Effector memory CD8-positive, alpha-beta T cell (primary cell): Measurements from ENCODE around the gene POLR1D.
A peak's percentile ranks its signal among the peaks of the same experiment; 100 is the strongest.

Source experiments
- ATAC-seq: fragments of 150-1000 bp; cut with Tn5 transposase; replicated peaks from 2 replicates; pipeline ENCODE4 v1.10.0; 2021; ENCODE audit warnings: mild to moderate bottlenecking, moderate library complexity
- DNase-seq, 3 experiments: peaks; one replicate each; pipeline ENCODE4 v3.0.0; 2021
- H3K27ac Mint-ChIP-seq, 2 donors: one replicate each; pipeline ENCODE4 v1.8.0; 2022; ENCODE audit warnings: mild to moderate bottlenecking in 2 of 2, mixed read lengths in 2 of 2, moderate library complexity in 2 of 2
- H3K27me3 Mint-ChIP-seq, 2 donors: one replicate each; pipeline ENCODE4 v1.8.0; 2022; ENCODE audit warnings: mixed read lengths in 2 of 2
- H3K36me3 Mint-ChIP-seq: one replicate; pipeline ENCODE4 v1.8.0; 2022; ENCODE audit warnings: mild to moderate bottlenecking, moderate library complexity, mixed read lengths; ENCODE audit not compliant: insufficient read depth
- H3K4me1 Mint-ChIP-seq, 2 donors: one replicate each; pipeline ENCODE4 v1.8.0; 2022; ENCODE audit warnings: low read depth in 2 of 2, mixed read lengths in 2 of 2
- H3K4me3 Mint-ChIP-seq, 2 donors: one replicate each; pipeline ENCODE4 v1.8.0; 2022; ENCODE audit warnings: mild to moderate bottlenecking in 2 of 2, mixed read lengths in 2 of 2, moderate library complexity in 2 of 2
- H3K9me3 Mint-ChIP-seq, 2 donors: one replicate each; pipeline ENCODE4 v1.8.0; 2022; ENCODE audit warnings: mixed read lengths in 2 of 2

The POLR1D gene

GRCh38 chr13:27636589-27637288 lies 15.0 kb downstream of the POLR1D start:
- Mint-ChIP-seq H3K27ac (no peak overlapping the region), H3K4me1 (peaks cover 21 to 52% of the 10 kb centered on the region in 2 donors), H3K36me3 (peaks cover 3% of the 10 kb centered on the region), H3K9me3 (no peaks in the 10 kb centered on the region), H3K27me3 (no peaks in the 10 kb centered on the region), H3K4me3 (no peak overlapping the region)
- ATAC-seq (no peak), DNase-seq (no peak)

- no peak overlapping the region for H3K4me3 Mint-ChIP-seq
Measured at GRCh38 chr13:27637289-27637626, 15.6 kb downstream of the POLR1D start.

GRCh38 chr13:27638001-27638400 lies 16.3 kb downstream of the POLR1D start:
- Mint-ChIP-seq H3K27me3 (no peaks in the 10 kb centered on the region), H3K9me3 (no peaks in the 10 kb centered on the region), H3K4me1 (peaks cover 21 to 57% of the 10 kb centered on the region in 2 donors), H3K27ac (peak overlapping the region in 1 of 2 donors; percentile 49), H3K4me3 (no peak overlapping the region), H3K36me3 (peaks cover 3% of the 10 kb centered on the region)
- no peak for DNase-seq
- no peak for ATAC-seq

More at GRCh38 chr13:27637289-27637626, 15.6 kb downstream of the POLR1D start:
- ATAC-seq (no peak), DNase-seq (no peak)
- no peaks in the 10 kb centered on the region for H3K27me3 Mint-ChIP-seq
- peaks cover 3% of the 10 kb centered on the region for H3K36me3 Mint-ChIP-seq
- H3K4me1 Mint-ChIP-seq, result peaks cover 21 to 51% of the 10 kb centered on the region in 2 donors
- no peaks in the 10 kb centered on the region for H3K9me3 Mint-ChIP-seq
- no peak overlapping the region for H3K27ac Mint-ChIP-seq

GRCh38 chr13:27638521-27638920 lies 16.8 kb downstream of the POLR1D start:
- DNase-seq (no peak), ATAC-seq (no peak)
- H3K4me3 Mint-ChIP-seq, result no peak overlapping the region
- H3K4me1 Mint-ChIP-seq, result peaks cover 21 to 62% of the 10 kb centered on the region in 2 donors
- H3K36me3 Mint-ChIP-seq, result peaks cover 3% of the 10 kb centered on the region
- no peaks in the 10 kb centered on the region for H3K27me3 Mint-ChIP-seq
- no peaks in the 10 kb centered on the region for H3K9me3 Mint-ChIP-seq
- H3K27ac Mint-ChIP-seq, result peak overlapping the region in 1 of 2 donors; percentile 49

DNA sequence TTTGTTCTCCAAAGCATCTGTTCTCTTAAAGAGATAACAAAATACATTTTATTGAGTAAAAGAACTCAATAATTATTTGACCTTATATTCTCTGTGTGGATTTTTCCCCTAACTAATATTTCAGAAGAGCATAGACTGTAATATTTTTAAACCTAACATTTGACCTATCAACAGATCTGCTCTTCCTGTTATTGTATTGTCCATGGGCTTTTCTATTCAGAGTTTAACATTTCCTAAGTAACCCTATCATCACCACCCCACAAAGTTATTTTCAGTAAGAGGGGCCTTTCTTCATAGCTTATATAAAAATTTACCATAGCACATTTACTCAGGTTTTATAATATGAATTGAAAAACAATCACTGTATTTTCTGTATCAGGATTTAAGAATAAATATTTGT lies 17.5 kb downstream of the POLR1D start:
- H3K36me3 Mint-ChIP-seq, result peaks cover 3% of the 10 kb centered on the region
- no peak for ATAC-seq
- no peaks in the 10 kb centered on the region for H3K9me3 Mint-ChIP-seq
- no peaks in the 10 kb centered on the region for H3K27me3 Mint-ChIP-seq
- peaks cover 19 to 64% of the 10 kb centered on the region in 2 donors for H3K4me1 Mint-ChIP-seq
- H3K4me3 Mint-ChIP-seq, result no peak overlapping the region
- no peak overlapping the region for H3K27ac Mint-ChIP-seq
- DNase-seq, result no peak

DNA sequence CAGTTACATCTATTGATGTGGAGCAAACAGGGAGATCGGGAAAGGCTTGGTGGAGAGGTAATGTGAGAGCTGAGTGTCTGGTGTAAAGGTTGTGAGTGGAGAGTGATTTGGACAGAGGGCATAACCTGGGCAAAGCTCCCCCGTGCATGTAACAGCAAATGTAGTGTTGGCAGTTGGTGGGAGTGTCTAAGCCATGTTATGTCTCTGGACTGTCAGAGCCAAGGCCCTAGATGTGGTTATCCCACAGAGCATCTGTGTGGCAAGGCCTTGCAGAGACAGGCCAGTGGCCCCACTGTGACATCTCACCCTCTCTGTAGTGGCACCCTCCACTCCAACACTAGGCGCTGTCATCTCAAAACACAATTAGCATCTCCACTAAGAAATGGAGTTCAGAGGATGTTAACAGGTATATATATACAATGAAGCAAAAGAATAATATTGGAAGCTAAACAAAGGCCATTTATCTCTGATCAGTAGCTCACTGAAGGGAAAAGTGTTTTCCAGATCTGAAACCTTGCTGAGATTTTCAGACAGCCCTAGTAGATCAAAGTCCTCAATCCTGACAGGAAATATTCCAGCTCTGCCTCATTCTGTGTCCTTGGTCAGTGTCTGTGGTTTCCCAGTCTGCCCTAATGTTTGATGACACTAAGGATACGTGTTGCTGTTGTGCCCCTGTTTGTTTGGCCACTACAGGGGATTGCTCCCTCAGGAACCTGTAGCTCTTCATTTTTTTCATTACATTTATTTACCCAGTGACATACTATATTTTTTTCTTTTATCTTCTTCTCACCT lies 20.2 kb downstream of the POLR1D start:
- DNase-seq, result no peak
- Mint-ChIP-seq H3K27me3 (no peaks in the 10 kb centered on the region), H3K9me3 (no peaks in the 10 kb centered on the region), H3K4me1 (peaks cover 24 to 68% of the 10 kb centered on the region in 2 donors), H3K4me3 (no peak overlapping the region), H3K36me3 (peaks cover 3% of the 10 kb centered on the region), H3K27ac (peak overlapping the region in 1 of 2 donors; percentile 42)
- peak; percentile 27 for ATAC-seq

GRCh38 chr13:27643334-27644132 lies 21.8 kb downstream of the POLR1D start:
- no peak overlapping the region for H3K4me3 Mint-ChIP-seq
- DNase-seq, result no peak
- peaks cover 20 to 58% of the 10 kb centered on the region in 2 donors for H3K4me1 Mint-ChIP-seq
- H3K36me3 Mint-ChIP-seq, result peaks cover 6% of the 10 kb centered on the region
- no peak for ATAC-seq
- no peak overlapping the region for H3K27ac Mint-ChIP-seq
- no peaks in the 10 kb centered on the region for H3K9me3 Mint-ChIP-seq
- H3K27me3 Mint-ChIP-seq, result no peaks in the 10 kb centered on the region

- peaks cover 18 to 51% of the 10 kb centered on the region in 2 donors for H3K4me1 Mint-ChIP-seq
- no peak overlapping the region for H3K4me3 Mint-ChIP-seq
- H3K9me3 Mint-ChIP-seq, result no peaks in the 10 kb centered on the region
- no peak for ATAC-seq
- DNase-seq, result no peak
- no peak overlapping the region for H3K27ac Mint-ChIP-seq
- peaks cover 12% of the 10 kb centered on the region for H3K36me3 Mint-ChIP-seq
- no peaks in the 10 kb centered on the region for H3K27me3 Mint-ChIP-seq
Measured at GRCh38 chr13:27644302-27644701, 22.6 kb downstream of the POLR1D start.

DNA sequence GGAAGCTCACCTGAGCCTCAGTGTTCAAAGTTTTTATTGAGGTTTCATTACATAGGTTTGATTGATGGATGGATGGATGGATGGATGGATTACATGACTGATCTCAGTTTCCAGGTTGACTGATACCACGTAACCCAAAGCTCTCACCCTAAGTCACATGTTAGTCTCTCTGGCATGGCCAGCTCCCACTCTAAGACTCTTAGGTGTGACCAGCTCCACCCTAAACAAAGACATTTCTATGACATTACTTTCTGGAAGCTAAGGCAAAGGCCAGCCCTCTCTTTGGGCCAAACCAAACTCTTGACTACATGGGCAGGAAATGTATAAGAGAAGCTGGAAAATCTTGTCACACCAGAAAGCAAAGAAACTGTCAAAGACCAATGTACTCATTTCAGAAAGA lies 28.6 kb downstream of the POLR1D start:
- H3K4me1 Mint-ChIP-seq, result peaks cover 6 to 7% of the 10 kb centered on the region in 2 donors
- H3K9me3 Mint-ChIP-seq, result no peaks in the 10 kb centered on the region
- H3K27ac Mint-ChIP-seq, result no peak overlapping the region
- H3K27me3 Mint-ChIP-seq, result no peaks in the 10 kb centered on the region
- ATAC-seq (no peak), DNase-seq (no peak)
- H3K36me3 Mint-ChIP-seq, result peaks cover 29% of the 10 kb centered on the region
- no peak overlapping the region for H3K4me3 Mint-ChIP-seq

GRCh38 chr13:27654059-27654458 lies 32.4 kb downstream of the POLR1D start:
- Mint-ChIP-seq H3K4me1 (peaks cover 0 to 15% of the 10 kb centered on the region in 2 donors), H3K36me3 (peaks cover 23% of the 10 kb centered on the region), H3K4me3 (no peak overlapping the region), H3K27me3 (no peaks in the 10 kb centered on the region), H3K9me3 (no peaks in the 10 kb centered on the region), H3K27ac (no peak overlapping the region)
- ATAC-seq (no peak), DNase-seq (no peak)

- ATAC-seq, result no peak
- Mint-ChIP-seq H3K4me3 (no peak overlapping the region), H3K4me1 (peaks cover 0 to 20% of the 10 kb centered on the region in 2 donors), H3K36me3 (peaks cover 15% of the 10 kb centered on the region), H3K9me3 (no peaks in the 10 kb centered on the region), H3K27ac (peak overlapping the region in 1 of 2 donors; percentile 5), H3K27me3 (no peaks in the 10 kb centered on the region)
- DNase-seq, result no peak
Measured at GRCh38 chr13:27654816-27655215, 33.1 kb downstream of the POLR1D start.

GRCh38 chr13:27657724-27658123 lies 36.0 kb downstream of the POLR1D start:
- H3K4me3 Mint-ChIP-seq, result no peak overlapping the region
- DNase-seq, result no peak
- peaks cover 7% of the 10 kb centered on the region for H3K36me3 Mint-ChIP-seq
- no peaks in the 10 kb centered on the region for H3K27me3 Mint-ChIP-seq
- H3K27ac Mint-ChIP-seq, result no peak overlapping the region
- H3K9me3 Mint-ChIP-seq, result no peaks in the 10 kb centered on the region
- peaks cover 3 to 30% of the 10 kb centered on the region in 2 donors for H3K4me1 Mint-ChIP-seq
- no peak for ATAC-seq

DNA sequence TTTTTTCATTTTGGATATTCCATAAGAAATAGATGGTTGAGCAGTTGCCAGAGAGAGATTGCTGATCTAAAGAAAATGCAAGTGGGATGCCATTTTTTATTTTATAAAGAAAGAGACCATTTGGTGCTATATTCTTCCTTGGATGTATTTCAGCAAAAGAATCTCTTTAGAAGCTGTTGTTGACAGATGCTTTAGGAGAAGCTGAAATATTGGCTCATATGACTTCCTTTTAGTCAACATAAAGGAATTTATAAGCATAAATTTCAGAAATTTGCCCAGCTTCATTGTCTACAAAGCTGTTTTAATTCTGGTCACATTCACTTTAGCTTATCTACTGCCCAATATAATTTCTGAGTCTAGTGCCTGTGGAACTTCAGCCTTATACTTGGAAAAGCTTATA lies 36.9 kb downstream of the POLR1D start:
- Mint-ChIP-seq H3K27me3 (no peaks in the 10 kb centered on the region), H3K4me3 (no peak overlapping the region), H3K27ac (no peak overlapping the region), H3K9me3 (no peaks in the 10 kb centered on the region), H3K4me1 (peaks cover 3 to 34% of the 10 kb centered on the region in 2 donors), H3K36me3 (peaks cover 7% of the 10 kb centered on the region)
- DNase-seq, result no peak
- no peak for ATAC-seq
